ENCODE data around the gene CRTC2.

Gene CRTC2

GRCh38 chr1:153970346-153970745, 11.9 kb upstream of the CRTC2 start:
- DNase-seq = no peak

GRCh38 chr1:153968972-153969371, 10.6 kb upstream of the CRTC2 start:
- DNase-seq = no peak

GRCh38 chr1:153968408-153968807, 10.0 kb upstream of the CRTC2 start:
- no peak for DNase-seq

GRCh38 chr1:153968000-153968363, 9.6 kb upstream of the CRTC2 start:
- peak; percentile 48 for DNase-seq

GRCh38 chr1:153967107-153967999, 8.9 kb upstream of the CRTC2 start, which contains the start of gene CREB3L4:
Gene CREB3L4 (plus strand): TSS chr1:153967902. CDS start chr1:153968526, 624 bp downstream.
- DNase-seq = peak; percentile 95

GRCh38 chr1:153963850-153964331, 5.5 kb upstream of the CRTC2 start:
- peak; percentile 67 for DNase-seq

GRCh38 chr1:153963030-153963849, 4.8 kb upstream of the CRTC2 start, which contains the start of gene SLC39A1:
Gene SLC39A1 (minus strand): TSS chr1:153963537. CDS start chr1:153962715, 822 bp downstream.
- peak; percentile 99 for DNase-seq

GRCh38 chr1:153962088-153963029, 3.9 kb upstream of the CRTC2 start:
- DNase-seq = peak; percentile 37

- peak; percentile 10 for DNase-seq
Measured at GRCh38 chr1:153961421-153961820, 3.0 kb upstream of the CRTC2 start.

GRCh38 chr1:153960206-153960605, 1.8 kb upstream of the CRTC2 start:
- DNase-seq = no peak

- DNase-seq = no peak
Measured at GRCh38 chr1:153959454-153959853, 1.0 kb upstream of the CRTC2 start.

GRCh38 chr1:153958961-153959260, 499 bp upstream of the CRTC2 start:
- DNase-seq = no peak

GRCh38 chr1:153957744-153958110, 685 bp downstream of the CRTC2 start:
- DNase-seq = no peak

GRCh38 chr1:153956997-153957715, 1.3 kb downstream of the CRTC2 start:
- DNase-seq = no peak

- no peak for DNase-seq
Measured at GRCh38 chr1:153954826-153955225, 3.6 kb downstream of the CRTC2 start.

- no peak for DNase-seq
Measured at GRCh38 chr1:153953859-153954365, 4.5 kb downstream of the CRTC2 start.

GRCh38 chr1:153951801-153952200, 6.6 kb downstream of the CRTC2 start:
- no peak for DNase-seq

- no peak for DNase-seq
Measured at GRCh38 chr1:153951183-153951582, 7.2 kb downstream of the CRTC2 start.

GRCh38 chr1:153946622-153947241, 11.7 kb downstream of the CRTC2 start, which contains the start of gene DENND4B:
Gene DENND4B (minus strand): TSS chr1:153946718. CDS start chr1:153944374, 2,344 bp downstream.
- peak; percentile 85 for DNase-seq

GRCh38 chr1:153945795-153946621, 12.4 kb downstream of the CRTC2 start:
- DNase-seq = peak; percentile 76
